RWPE2 (cell line): ENCODE measurements around the gene FER.

Experiments used
- ATAC-seq: fragments of 200-7000 bp; cut with Tn5 transposase; 3 replicates; pipeline ENCODE4 v1.9.1; 2021; ENCODE audit warnings: low read depth
- DNase-seq: peaks from one replicate; pipeline ENCODE4 v3.0.0-alpha.2; 2020; ENCODE audit warnings: low spot score
- H3K27ac ChIP-seq: fragments of 450-650 bp; 2 replicates; pipeline ENCODE4 v1.5.1; 2017; ENCODE audit warnings: mild to moderate bottlenecking; ENCODE audit not compliant: poor library complexity, severe bottlenecking
- H3K27me3 ChIP-seq: fragments of 250-450 bp; sonication (Bioruptor Pico); 2 replicates; pipeline ENCODE4 v1.5.1; 2021; ENCODE audit warnings: mild to moderate bottlenecking, moderate library complexity; ENCODE audit not compliant: insufficient read depth, poor library complexity, severe bottlenecking
- H3K36me3 ChIP-seq: fragments of 250-450 bp; sonication (Bioruptor Pico); 2 replicates; pipeline ENCODE4 v1.5.1; 2020; ENCODE audit warnings: low read depth, mild to moderate bottlenecking, moderate library complexity
- H3K4me1 ChIP-seq: fragments of 250-450 bp; sonication (Bioruptor Pico); 2 replicates; pipeline ENCODE4 v1.5.1; 2021; ENCODE audit warnings: mild to moderate bottlenecking, moderate library complexity; ENCODE audit not compliant: insufficient read depth, poor library complexity, severe bottlenecking
- H3K4me3 ChIP-seq: fragments of 250-450 bp; sonication (Bioruptor Pico); 2 replicates; pipeline ENCODE4 v1.5.1; 2021; ENCODE audit warnings: mild to moderate bottlenecking, moderate library complexity; ENCODE audit not compliant: severe bottlenecking
- H3K9me3 ChIP-seq: fragments of 250-450 bp; sonication (Bioruptor Pico); 2 replicates; pipeline ENCODE4 v1.5.1; 2021; ENCODE audit warnings: mild to moderate bottlenecking, moderate library complexity; ENCODE audit not compliant: severe bottlenecking
- TF ChIP-seq, protein P1 (sequence below): fragments of 450-650 bp; IDR thresholded peaks from one replicate; pipeline ENCODE4 v1.5.1; 2017; ENCODE audit warnings: mild to moderate bottlenecking, moderate library complexity; ENCODE audit not compliant: poor library complexity, severe bottlenecking

Gene FER

DNA sequence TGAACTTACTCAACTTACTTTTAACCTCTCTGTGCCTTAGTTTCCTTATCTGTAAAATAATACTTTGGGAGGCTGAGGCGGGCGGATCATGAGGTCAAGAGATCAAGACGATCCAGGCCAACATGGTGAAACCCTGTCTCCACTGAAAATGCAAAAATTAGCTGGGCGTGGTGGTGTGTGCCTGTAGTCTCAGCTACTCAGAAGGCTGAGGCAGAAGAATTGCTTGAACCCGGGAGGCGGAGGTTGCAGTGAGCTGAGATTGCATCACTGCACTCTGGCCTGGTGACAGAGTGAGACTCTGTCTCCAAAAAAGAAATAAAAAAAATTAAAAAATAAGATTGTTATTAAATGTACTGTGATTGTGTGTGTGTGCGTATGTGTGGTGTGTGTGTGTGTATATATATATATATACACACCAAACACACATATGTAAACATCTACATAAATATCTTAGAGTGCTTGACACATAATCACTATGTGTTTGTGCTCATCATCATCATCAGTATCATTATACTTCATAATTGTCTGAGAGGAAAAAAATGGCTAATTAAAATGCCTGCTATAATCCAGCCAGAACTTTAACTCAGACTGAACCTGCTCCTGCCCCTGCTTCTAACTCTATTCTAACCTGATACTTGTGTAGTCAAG is 312.8 kb downstream of the FER start:
- Histone ChIP-seq H3K9me3 (no peaks in the 10 kb centered on the region), H3K27me3 (no peaks in the 10 kb centered on the region), H3K36me3 (peaks cover 6% of the 10 kb centered on the region; the same call in 1 of the 2 replicates), H3K27ac (no peak overlapping the region), H3K4me3 (no peak overlapping the region), H3K4me1 (no peaks in the 10 kb centered on the region)
- ATAC-seq (no peak), DNase-seq (no peak)
- TF ChIP-seq, protein P1, sequence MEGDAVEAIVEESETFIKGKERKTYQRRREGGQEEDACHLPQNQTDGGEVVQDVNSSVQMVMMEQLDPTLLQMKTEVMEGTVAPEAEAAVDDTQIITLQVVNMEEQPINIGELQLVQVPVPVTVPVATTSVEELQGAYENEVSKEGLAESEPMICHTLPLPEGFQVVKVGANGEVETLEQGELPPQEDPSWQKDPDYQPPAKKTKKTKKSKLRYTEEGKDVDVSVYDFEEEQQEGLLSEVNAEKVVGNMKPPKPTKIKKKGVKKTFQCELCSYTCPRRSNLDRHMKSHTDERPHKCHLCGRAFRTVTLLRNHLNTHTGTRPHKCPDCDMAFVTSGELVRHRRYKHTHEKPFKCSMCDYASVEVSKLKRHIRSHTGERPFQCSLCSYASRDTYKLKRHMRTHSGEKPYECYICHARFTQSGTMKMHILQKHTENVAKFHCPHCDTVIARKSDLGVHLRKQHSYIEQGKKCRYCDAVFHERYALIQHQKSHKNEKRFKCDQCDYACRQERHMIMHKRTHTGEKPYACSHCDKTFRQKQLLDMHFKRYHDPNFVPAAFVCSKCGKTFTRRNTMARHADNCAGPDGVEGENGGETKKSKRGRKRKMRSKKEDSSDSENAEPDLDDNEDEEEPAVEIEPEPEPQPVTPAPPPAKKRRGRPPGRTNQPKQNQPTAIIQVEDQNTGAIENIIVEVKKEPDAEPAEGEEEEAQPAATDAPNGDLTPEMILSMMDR: no peak

DNA sequence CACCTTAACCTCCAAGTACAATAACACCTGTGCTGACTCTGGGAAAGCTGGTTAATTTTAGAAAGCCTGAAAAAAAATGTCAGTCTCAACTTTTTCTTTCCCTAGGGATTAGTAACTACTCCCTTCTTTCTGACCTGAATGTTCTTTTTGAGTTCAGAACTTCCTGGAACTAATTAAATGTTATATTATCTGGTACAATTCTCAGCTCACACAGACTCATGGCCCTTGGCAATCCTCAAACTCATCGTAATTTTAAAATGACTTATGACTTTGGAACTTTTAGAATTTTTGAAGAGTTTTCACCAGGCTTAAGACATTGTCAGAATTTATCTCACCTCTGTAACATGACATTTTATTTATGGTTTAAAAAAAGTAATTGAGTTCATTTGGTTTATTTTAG is 315.0 kb downstream of the FER start:
- no peak overlapping the region for H3K27ac ChIP-seq

GRCh38 chr5:109063223-109063622 is 315.5 kb downstream of the FER start:
- Histone ChIP-seq H3K27me3 (no peaks in the 10 kb centered on the region), H3K27ac (no peak overlapping the region), H3K4me3 (no peak overlapping the region), H3K9me3 (no peaks in the 10 kb centered on the region), H3K4me1 (no peaks in the 10 kb centered on the region), H3K36me3 (no peaks in the 10 kb centered on the region)
- TF ChIP-seq, protein P1: no peak
- ATAC-seq: no peak
- no peak for DNase-seq

More for the DNA sequence above, 315.0 kb downstream of the FER start:
- no peak for DNase-seq
- Histone ChIP-seq H3K9me3 (no peaks in the 10 kb centered on the region), H3K36me3 (peaks cover 5% of the 10 kb centered on the region; the same call in 1 of the 2 replicates), H3K27me3 (no peaks in the 10 kb centered on the region), H3K4me1 (no peaks in the 10 kb centered on the region), H3K4me3 (no peak overlapping the region)
- ATAC-seq: no peak
- TF ChIP-seq, protein P1: no peak

DNA sequence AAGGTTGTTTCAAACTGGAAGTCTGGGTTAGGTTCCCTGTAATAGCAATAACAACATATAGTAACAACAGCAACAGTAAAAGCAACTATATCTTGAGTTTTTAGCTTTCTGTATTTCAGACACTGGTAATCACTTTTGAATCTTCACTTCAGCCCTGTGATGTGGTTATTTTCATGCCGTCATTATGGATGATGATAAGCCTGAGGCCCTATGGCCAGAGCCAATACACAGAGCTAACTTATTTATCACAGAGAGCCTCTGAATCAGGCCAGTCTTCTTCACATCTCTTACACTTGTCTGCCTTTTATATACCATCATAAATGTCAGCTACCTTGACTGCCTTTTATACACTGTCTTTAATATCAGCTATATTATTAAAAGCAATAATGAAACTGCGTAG is 329.0 kb downstream of the FER start:
- DNase-seq (no peak), ATAC-seq (no peak)
- TF ChIP-seq, protein P1: no peak
- Histone ChIP-seq H3K4me3 (no peak overlapping the region), H3K9me3 (no peaks in the 10 kb centered on the region), H3K27ac (no peak overlapping the region), H3K4me1 (no peaks in the 10 kb centered on the region), H3K36me3 (no peaks in the 10 kb centered on the region), H3K27me3 (no peaks in the 10 kb centered on the region)

- DNase-seq: no peak
- H3K4me1 ChIP-seq: no peaks in the 10 kb centered on the region
- no peaks in the 10 kb centered on the region for H3K27me3 ChIP-seq
- TF ChIP-seq, protein P1: no peak
- no peaks in the 10 kb centered on the region for H3K9me3 ChIP-seq
- H3K27ac ChIP-seq: no peak overlapping the region
- no peak overlapping the region for H3K4me3 ChIP-seq
- no peak for ATAC-seq
- no peaks in the 10 kb centered on the region for H3K36me3 ChIP-seq
Measured at GRCh38 chr5:109078448-109078847, 330.8 kb downstream of the FER start.
